A549 treated with Hydrocortisone at 1 μM for 4 hours (cell line): Measurements from ENCODE around the gene IGHMBP2. TPM values are rescaled to one million over a fixed set of nuclear protein-coding genes. Genes with fewer than 3 reads are reported as not detected.

Source experiments
- total RNA-seq: library from RNA; stranded (reverse); fragments of 200-300 nt; extraction: Qiagen RNA extraction; gene quantifications from 5 replicates; pipeline ENCODE4 v1.2.3, GENCODE V29; 2022

IGHMBP2 gene
- total RNA-seq, result 13.2 to 16.2 TPM (median 13.8 TPM) in 5 replicates

DNA sequence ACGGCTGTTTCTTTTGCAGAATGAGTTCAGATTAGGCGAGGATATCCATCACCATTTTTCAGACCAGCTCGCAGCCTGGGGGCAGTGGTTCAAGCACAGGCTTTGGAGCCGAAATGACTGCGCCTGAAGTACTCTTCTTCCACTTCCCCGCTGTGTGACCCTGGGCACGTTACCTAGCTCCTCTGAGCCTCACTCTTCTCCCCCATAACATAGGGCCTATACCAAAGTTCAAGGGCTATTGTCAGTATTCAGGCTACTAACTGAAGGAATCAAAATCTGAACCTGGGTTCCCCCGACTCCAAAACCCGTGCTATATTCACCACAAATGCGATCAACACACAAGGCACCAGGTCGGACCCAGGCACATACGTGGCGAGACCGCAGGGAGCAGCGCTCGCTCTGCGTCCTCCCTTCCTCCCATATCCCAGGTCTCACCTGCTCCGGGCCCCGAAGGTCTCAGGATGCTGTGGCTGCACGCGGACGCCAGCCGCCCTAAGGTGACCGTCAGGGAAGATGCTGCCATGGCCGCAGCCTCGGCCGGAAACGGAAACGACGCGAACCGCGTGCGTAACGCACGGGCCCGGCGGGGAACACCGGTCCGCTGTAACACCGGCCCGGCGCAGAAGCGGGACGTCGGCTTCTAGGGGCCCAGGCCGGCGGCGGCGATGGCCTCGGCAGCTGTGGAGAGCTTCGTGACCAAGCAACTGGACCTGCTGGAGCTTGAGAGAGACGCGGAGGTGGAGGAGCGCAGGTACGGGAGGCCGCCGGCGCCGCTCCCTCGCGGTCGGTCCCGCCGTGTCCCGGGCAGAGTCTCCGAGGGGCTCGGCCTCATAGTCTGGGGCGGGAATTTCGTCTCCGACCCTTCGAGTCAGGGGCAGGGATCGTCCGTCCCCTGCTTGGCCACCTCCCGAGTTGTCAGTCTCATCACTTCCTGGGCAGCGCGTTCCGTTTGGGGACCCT, at the start of gene IGHMBP2, which contains the start of gene MRPL21:
Gene IGHMBP2 (plus strand): TSS at position 604 of the 960 bp plus-strand sequence. CDS start 62 bp downstream, at position 666.
Gene MRPL21 (minus strand): TSS at position 545 of the 960 bp plus-strand sequence. CDS start 22 bp downstream, at position 523.

DNA sequence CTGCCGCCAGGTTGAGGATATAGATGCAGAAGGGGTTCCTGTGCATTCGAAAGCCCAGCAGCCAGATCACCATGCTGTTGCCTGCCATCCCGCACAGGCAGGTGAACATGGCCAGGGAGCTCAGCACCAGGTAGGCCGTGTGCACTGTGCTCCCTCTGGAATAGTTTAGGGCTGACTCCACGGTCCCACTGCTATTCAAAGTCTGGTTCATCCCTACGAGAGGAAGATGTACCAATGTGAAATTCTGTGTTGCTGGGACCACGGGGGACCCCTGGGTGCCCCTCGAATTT, 77.0 kb downstream of the IGHMBP2 start, which contains the start of gene MRGPRD:
Gene MRGPRD (minus strand): TSS at position 211 of the 290 bp plus-strand sequence. CDS start 0 bp downstream, at position 211.

Other genes starting within 250 kb of the IGHMBP2 start
- gene GAL, start 219.3 kb upstream of the IGHMBP2 start, total RNA-seq, result 8.8 to 25.2 TPM (median 19.3 TPM) in 5 replicates
- gene TESMIN, start 152.4 kb upstream of the IGHMBP2 start, total RNA-seq, result 4.6 to 7.3 TPM (median 6.3 TPM) in 5 replicates
- 26.7 to 34.4 TPM (median 30.6 TPM) in 5 replicates for gene CPT1A, start 62.0 kb upstream of the IGHMBP2 start, total RNA-seq
- 108 to 141 TPM (median 134 TPM) in 5 replicates for gene MRPL21, start 59 bp upstream of the IGHMBP2 start, total RNA-seq
- gene MRGPRD, start 77.1 kb downstream of the IGHMBP2 start, total RNA-seq, result not detected in 5 replicates
- 0.06 to 0.10 TPM in 2 of 5 replicates, not detected in the others for gene MRGPRF, start 109.4 kb downstream of the IGHMBP2 start, total RNA-seq
- gene TPCN2, start 145.0 kb downstream of the IGHMBP2 start, total RNA-seq, result 11.3 to 14.1 TPM (median 12.6 TPM) in 5 replicates